Activated CD4-positive, alpha-beta T cell treated with anti-CD3 and anti-CD28 coated beads for 36 hours (primary cell): ENCODE data around the gene ACAD8. TPM values are rescaled to one million over a fixed set of nuclear protein-coding genes. Genes with fewer than 3 reads are reported as not detected.

Experiments
- ATAC-seq: fragments of 200-7000 bp; cut with Tn5 transposase; one replicate; pipeline ENCODE4 v1.10.0; 2021; ENCODE audit warnings: mild to moderate bottlenecking, moderate library complexity
- CTCF ChIA-PET: fragments of 350-600 bp; sonication (Branson Sonifier 250); formaldehyde crosslinking; loops from one replicate; lab custom pipeline; 2021; ENCODE audit warnings: antibody characterized with exemption; lab: Charles Lee
- POLR2A ChIA-PET: fragments of 350-600 bp; sonication (Branson Sonifier 250); formaldehyde crosslinking; loops from one replicate; lab custom pipeline; 2021; ENCODE audit warnings: antibody characterized with exemption, inconsistent platforms; lab: Charles Lee
- DNase-seq: peaks from one replicate; pipeline ENCODE4 v3.0.0-alpha.2; 2020
- H3K27ac Mint-ChIP-seq: one replicate; pipeline ENCODE4 v1.8.0; 2021; ENCODE audit warnings: mixed read lengths
- H3K27me3 Mint-ChIP-seq: one replicate; pipeline ENCODE4 v1.8.0; 2021; ENCODE audit warnings: mixed read lengths
- H3K36me3 Mint-ChIP-seq: one replicate; pipeline ENCODE4 v1.8.0; 2021; ENCODE audit warnings: low read depth, mixed read lengths
- H3K4me1 Mint-ChIP-seq: one replicate; pipeline ENCODE4 v1.8.0; 2021; ENCODE audit warnings: mixed read lengths
- H3K4me3 Mint-ChIP-seq: one replicate; pipeline ENCODE4 v1.8.0; 2021; ENCODE audit warnings: mild to moderate bottlenecking, moderate library complexity, mixed read lengths
- H3K9me3 Mint-ChIP-seq: one replicate; pipeline ENCODE4 v1.8.0; 2021; ENCODE audit warnings: low read depth, mixed read lengths
- intact Hi-C, 2 experiments: fragments of 100-400 bp; cut with DNase I in 1 of 2; cut with micrococcal nuclease in 1 of 2; formaldehyde crosslinking; loops; one replicate each; pipeline versions ENCODE4 v1.14.2 to v1.15.1; 2022 to 2024; cut with DNase I, micrococcal nuclease
- total RNA-seq, 2 experiments: library from RNA; stranded (reverse); gene quantifications; one replicate each; pipeline ENCODE4 v1.2.3, GENCODE V29; 2021

Gene ACAD8
- total RNA-seq, 2 experiments from 2014 or later = 12.4 to 16.6 TPM

DNA sequence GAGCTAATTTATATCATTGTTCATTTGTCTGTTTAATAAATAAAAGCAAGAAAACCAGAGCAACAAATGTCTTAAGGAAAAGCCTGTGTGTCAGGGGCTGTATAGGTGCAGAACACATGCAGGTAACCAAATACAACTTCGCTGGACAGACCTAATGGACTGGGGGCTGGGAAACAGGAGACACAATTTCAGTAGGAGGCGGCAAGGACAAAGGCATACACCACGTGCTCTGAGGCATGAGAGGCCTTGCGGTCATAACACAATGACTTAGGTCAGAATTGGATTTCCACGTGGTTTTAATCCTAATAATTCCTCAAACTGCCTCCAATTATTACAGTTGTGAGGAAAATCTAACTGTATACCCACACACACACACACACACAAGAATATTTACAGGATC lies 14.1 kb downstream of the ACAD8 start:
- H3K36me3 Mint-ChIP-seq = peaks cover 2% of the 10 kb centered on the region
- ChIA-PET POLR2A (no interaction called here), CTCF (interaction anchor here (1.6 to 2.0 kb wide), 2 partner anchors 9 to 11 kb away, joined by 7 to 8 read pairs; partner anchors contain the start of gene GLB1L3)
- DNase-seq = no peak
- H3K27me3 Mint-ChIP-seq = no peaks in the 10 kb centered on the region
- peaks cover 13% of the 10 kb centered on the region for H3K4me1 Mint-ChIP-seq
- ATAC-seq = no peak
- H3K27ac Mint-ChIP-seq = no peak overlapping the region
- no peaks in the 10 kb centered on the region for H3K9me3 Mint-ChIP-seq
- intact Hi-C loops = no loop called here
- H3K4me3 Mint-ChIP-seq = no peak overlapping the region

DNA sequence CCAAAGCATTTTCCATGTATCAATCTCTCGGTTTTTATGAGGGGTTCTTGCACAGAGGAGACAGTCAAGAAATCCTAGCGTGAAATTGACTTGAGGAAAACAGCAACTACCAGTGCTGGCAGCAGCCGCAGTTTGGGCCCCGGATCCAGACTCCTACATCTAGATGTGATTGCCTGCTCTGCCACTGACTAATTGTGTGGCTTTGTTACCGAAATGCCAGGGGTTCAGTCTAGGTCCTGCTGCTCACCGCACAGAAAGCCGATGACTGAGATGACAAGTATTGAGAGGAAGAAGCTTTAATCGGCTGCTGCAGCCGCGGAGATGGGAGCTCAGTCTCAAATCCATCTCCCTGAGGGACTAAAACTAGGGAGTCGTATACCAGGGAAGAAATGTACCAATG lies 14.6 kb downstream of the ACAD8 start:
- CTCF ChIA-PET = interaction anchor here (0.9 kb wide), 1 partner anchor 10 kb away, joined by 5 read pairs; no protein-coding TSS in a partner anchor
- Mint-ChIP-seq H3K4me3 (no peak overlapping the region), H3K27me3 (no peaks in the 10 kb centered on the region), H3K9me3 (no peaks in the 10 kb centered on the region), H3K36me3 (peaks cover 2% of the 10 kb centered on the region), H3K27ac (no peak overlapping the region), H3K4me1 (peaks cover 19% of the 10 kb centered on the region)
- intact Hi-C loops = no loop called here
- ATAC-seq (no peak), DNase-seq (no peak)
- POLR2A ChIA-PET = no interaction called here

DNA sequence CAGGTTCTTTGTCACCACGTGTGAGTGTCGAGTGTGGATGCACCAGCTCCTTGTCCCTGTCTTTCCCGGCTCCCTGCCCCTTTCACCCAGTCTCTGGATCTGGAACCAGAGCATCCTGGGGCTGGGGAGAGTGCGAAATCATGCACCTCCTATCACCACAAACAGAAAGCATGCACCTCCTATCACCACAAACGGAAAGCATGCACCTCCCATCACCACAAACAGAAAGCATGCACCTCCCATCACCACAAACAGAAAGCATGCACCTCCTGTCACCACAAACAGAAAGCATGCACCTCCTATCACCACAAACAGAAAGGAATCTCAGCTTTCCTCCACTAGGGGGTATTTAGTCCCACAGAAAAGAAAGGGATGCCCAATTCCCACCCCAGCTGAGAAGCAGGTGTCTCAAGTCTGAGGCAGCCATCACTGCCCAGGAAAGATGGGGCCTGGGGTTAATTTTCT lies 16.9 kb downstream of the ACAD8 start:
- no peaks in the 10 kb centered on the region for H3K9me3 Mint-ChIP-seq
- H3K4me3 Mint-ChIP-seq = no peak overlapping the region
- CTCF ChIA-PET = interaction anchor here (0.6 to 1.8 kb wide), 6 partner anchors 8 to 354 kb away, joined by 3 to 7 read pairs (median 3); partner anchors contain the start of gene ACAD8
- H3K27me3 Mint-ChIP-seq = no peaks in the 10 kb centered on the region
- intact Hi-C loops = no loop called here
- no peaks in the 10 kb centered on the region for H3K36me3 Mint-ChIP-seq
- peaks cover 41% of the 10 kb centered on the region for H3K4me1 Mint-ChIP-seq
- H3K27ac Mint-ChIP-seq = peak overlapping the region; percentile 20
- DNase-seq (peak; percentile 36), ATAC-seq (peak; percentile 38)
- POLR2A ChIA-PET = no interaction called here

DNA sequence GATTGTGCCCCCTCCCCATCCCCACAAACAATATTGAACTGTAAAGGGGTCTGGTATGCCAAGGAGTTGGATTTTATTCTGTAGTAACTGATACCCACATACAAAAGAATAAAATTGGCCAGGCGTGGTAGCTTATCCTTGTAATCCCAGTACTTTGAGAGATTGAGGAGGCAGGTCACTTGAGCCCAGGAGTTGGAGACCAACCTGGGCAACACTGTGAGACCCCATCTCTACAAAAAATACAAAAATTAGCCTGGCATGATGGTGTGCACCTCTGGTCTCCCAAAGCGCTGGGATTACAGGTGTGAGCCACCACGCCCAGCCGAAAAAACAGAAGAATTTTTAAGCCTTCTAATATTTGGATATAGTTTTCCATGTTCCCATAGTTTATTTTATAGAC lies 18.6 kb downstream of the ACAD8 start:
- Mint-ChIP-seq H3K27me3 (no peaks in the 10 kb centered on the region), H3K4me3 (no peak overlapping the region), H3K9me3 (no peaks in the 10 kb centered on the region), H3K27ac (no peak overlapping the region), H3K36me3 (no peaks in the 10 kb centered on the region), H3K4me1 (peaks cover 43% of the 10 kb centered on the region)
- DNase-seq = no peak
- intact Hi-C loops = no loop called here
- CTCF ChIA-PET = interaction anchor here (2.7 to 4.7 kb wide), 2 partner anchors 10 to 17 kb away, joined by 13 to 33 read pairs; partner anchors contain the start of genes ACAD8 and THYN1
- POLR2A ChIA-PET = no interaction called here
- no peak for ATAC-seq

DNA sequence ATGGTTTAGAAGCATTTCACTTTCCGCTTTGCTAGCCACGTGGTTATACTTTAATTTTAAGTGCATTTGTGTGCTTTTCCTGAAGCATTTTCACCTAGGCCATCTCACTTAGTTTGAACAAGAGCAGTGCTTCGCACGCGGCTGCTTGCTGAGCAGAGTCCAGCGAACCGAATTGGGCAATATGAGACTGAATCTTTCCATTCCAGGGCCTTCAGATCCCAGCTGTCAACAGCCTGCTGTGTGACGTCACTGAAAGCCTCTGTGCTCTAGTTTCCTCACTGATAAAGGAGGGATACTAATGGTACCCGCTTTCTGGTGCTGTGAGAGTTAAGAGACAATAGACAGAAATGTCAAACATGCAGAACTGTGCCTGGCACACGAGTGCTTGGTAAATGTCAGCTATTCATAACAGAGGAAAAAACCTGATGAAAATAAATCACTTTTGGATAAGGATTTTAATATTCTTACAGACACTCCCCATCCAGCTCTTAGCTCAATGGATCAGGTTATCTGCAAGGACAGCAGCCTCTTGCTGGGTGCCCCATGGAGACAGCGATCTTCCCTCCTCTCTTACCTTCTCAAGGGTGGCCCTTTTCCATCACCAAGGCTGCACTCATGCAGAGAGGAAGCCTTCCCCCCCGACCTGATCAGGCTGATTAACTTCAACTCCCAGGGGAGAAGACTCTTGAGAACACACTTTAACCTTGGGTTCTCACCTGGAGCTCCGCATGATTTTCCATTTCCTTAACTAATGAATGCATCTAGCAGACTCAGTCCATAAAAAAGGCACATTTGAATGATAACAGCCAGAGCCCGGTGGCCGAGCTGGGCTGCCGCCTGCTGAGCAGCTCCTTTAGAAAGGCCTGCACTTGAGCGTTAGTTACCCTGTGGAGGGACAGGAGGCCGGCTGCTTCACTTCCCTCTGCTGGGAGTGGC lies 19.3 kb downstream of the ACAD8 start:
- ATAC-seq = no peak
- H3K4me1 Mint-ChIP-seq = peaks cover 45% of the 10 kb centered on the region
- no peak overlapping the region for H3K4me3 Mint-ChIP-seq
- peaks cover 4% of the 10 kb centered on the region for H3K36me3 Mint-ChIP-seq
- no peak for DNase-seq
- H3K27ac Mint-ChIP-seq = no peak overlapping the region
- H3K27me3 Mint-ChIP-seq = peaks cover 3% of the 10 kb centered on the region
- intact Hi-C loops = no loop called here
- POLR2A ChIA-PET = no interaction called here
- CTCF ChIA-PET = interaction anchor here (0.7 to 4.7 kb wide), 7 partner anchors 7 to 237 kb away, joined by 3 to 33 read pairs (median 5); partner anchors contain the start of genes ACAD8, THYN1 and VPS26B
- H3K9me3 Mint-ChIP-seq = no peaks in the 10 kb centered on the region

DNA sequence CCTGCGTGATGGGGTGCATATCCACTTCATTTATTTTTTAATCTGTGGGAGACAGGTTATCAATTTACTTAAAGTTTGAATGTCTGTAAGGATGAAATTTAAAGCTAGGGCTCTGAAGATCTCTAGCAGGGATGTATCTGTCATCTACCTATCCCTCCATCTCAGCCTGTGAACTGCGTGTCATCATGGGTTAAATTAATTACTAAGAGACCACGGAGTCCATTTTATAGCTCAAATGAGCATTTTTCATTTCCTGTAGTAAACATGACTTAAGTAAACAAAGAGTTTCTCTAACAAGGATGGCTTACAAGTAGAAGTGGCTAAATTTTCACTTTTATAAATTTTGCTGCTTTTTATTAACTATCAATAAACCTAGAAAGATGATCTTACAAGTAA lies 19.9 kb downstream of the ACAD8 start:
- Mint-ChIP-seq H3K4me1 (peaks cover 45% of the 10 kb centered on the region), H3K27ac (no peak overlapping the region), H3K4me3 (no peak overlapping the region), H3K27me3 (peaks cover 3% of the 10 kb centered on the region), H3K9me3 (no peaks in the 10 kb centered on the region), H3K36me3 (peaks cover 8% of the 10 kb centered on the region)
- intact Hi-C loops = no loop called here
- ChIA-PET POLR2A (interaction anchor here (0.6 kb wide), 4 partner anchors 14 to 329 kb away, joined by 3 to 7 read pairs (median 4); no protein-coding TSS in a partner anchor), CTCF (interaction anchor here (0.6 to 4.7 kb wide), 10 partner anchors 8 to 238 kb away, joined by 3 to 33 read pairs (median 5); partner anchors contain the start of genes ACAD8, THYN1 and VPS26B)
- DNase-seq = no peak
- ATAC-seq = no peak

DNA sequence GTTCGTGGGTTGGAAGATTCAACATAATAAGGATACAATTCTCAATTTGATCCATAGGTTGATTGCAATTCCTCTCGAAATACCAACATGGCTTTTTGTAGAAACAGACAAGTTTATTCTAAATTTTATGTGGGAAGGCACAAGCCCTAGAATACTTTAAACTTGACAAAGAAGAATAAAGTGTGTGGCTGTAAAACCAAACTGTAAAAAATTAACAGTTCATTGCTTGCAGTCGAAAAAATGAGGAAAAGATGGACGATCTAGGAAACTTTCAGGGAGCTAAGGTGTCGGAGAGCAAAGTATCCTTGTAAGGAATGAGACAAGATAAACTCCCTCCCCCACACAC lies 21.8 kb downstream of the ACAD8 start:
- DNase-seq (no peak), ATAC-seq (no peak)
- no peaks in the 10 kb centered on the region for H3K9me3 Mint-ChIP-seq
- intact Hi-C loops = loop anchor here (1.0 to 5.0 kb wide), 3 partner anchors 22 to 328 kb away; partner anchors contain the start of genes ACAD8 (in 2 of the 2), THYN1 (in 2 of the 2) and GLB1L2 (in 1 of the 2)
- ChIA-PET POLR2A (interaction anchor here (0.7 to 1.2 kb wide), 2 partner anchors 22 to 24 kb away, joined by 3 read pairs; partner anchors contain the start of genes ACAD8 and THYN1), CTCF (interaction anchor here (0.9 to 4.7 kb wide), 11 partner anchors 9 to 91 kb away, joined by 3 to 33 read pairs (median 5); partner anchors contain the start of genes ACAD8, NCAPD3, THYN1 and VPS26B)
- peaks cover 15% of the 10 kb centered on the region for H3K36me3 Mint-ChIP-seq
- peaks cover 46% of the 10 kb centered on the region for H3K4me1 Mint-ChIP-seq
- H3K27ac Mint-ChIP-seq = peak overlapping the region; percentile 96
- H3K27me3 Mint-ChIP-seq = peaks cover 3% of the 10 kb centered on the region
- peak overlapping the region; percentile 96 for H3K4me3 Mint-ChIP-seq

DNA sequence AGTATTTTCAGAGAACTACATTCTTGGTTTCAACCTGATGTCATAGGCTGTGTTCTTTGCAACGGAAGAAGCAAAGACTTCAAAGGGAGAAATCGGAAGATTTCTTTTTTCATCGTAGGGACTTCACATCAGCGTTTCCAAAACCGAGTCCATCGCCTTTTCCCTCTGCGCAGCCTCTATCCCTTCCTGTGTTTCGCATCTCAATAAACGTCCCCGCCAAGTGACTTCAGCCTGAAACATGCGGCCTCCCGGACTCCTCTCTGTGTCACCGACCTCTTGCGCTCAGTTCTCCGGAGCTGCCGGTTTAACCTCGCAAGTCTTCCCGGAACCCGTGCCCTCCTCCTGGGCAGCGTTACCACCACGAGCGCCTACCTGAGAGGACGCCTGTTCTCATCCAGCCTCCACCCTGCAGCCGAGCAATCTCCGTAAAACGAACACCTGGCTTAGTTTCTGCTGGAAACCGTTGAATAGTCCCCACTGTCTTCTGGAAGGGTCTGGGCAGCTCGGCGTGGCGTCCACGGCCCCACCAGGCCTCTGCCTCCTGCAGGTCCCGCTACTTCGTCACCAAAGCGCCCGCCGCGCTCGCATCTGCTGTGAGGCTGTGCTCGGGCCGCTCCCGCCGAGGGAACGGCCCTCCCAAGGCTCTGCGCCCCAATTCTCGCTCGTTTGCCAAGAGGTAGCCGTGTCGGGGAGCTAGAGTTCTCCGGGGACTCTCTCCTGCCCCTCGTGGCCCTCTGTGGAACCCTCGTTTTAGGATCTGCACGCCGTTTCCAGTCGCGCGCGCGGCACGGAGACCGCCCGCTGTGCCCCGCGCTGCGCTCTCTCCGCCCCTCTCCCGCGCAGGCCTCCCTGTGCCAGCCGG lies 22.4 kb downstream of the ACAD8 start, which contains the start of gene GLB1L3:
Gene GLB1L3 (plus strand): TSS at position 846 of the 862 bp plus-strand sequence. CDS start 362 bp downstream, outside the sequence.
- H3K4me1 Mint-ChIP-seq = peaks cover 40% of the 10 kb centered on the region
- peaks cover 3% of the 10 kb centered on the region for H3K27me3 Mint-ChIP-seq
- ChIA-PET CTCF (interaction anchor here (0.6 to 4.7 kb wide), 14 partner anchors 9 to 332 kb away, joined by 3 to 33 read pairs (median 5); partner anchors contain the start of genes ACAD8, NCAPD3 and THYN1), POLR2A (interaction anchor here (0.6 to 1.2 kb wide), 7 partner anchors 12 to 81 kb away, joined by 3 to 7 read pairs (median 3); partner anchors contain the start of genes ACAD8, THYN1 and VPS26B)
- peak within 1 kb of the TSS; percentile 96 for H3K27ac Mint-ChIP-seq
- peak within 1 kb of the TSS; percentile 96 for H3K4me3 Mint-ChIP-seq
- ATAC-seq (peak; percentile 80), DNase-seq (peak; percentile 89)
- H3K9me3 Mint-ChIP-seq = no peaks in the 10 kb centered on the region
- peaks cover 15% of the 10 kb centered on the region for H3K36me3 Mint-ChIP-seq
- intact Hi-C loops = loop anchor here (1.0 to 5.0 kb wide), 5 partner anchors 22 to 328 kb away; partner anchors contain the start of genes ACAD8 (in 2 of the 2), GLB1L2 (in 2 of the 2), THYN1 (in 2 of the 2) and VPS26B (in 1 of the 2)

DNA sequence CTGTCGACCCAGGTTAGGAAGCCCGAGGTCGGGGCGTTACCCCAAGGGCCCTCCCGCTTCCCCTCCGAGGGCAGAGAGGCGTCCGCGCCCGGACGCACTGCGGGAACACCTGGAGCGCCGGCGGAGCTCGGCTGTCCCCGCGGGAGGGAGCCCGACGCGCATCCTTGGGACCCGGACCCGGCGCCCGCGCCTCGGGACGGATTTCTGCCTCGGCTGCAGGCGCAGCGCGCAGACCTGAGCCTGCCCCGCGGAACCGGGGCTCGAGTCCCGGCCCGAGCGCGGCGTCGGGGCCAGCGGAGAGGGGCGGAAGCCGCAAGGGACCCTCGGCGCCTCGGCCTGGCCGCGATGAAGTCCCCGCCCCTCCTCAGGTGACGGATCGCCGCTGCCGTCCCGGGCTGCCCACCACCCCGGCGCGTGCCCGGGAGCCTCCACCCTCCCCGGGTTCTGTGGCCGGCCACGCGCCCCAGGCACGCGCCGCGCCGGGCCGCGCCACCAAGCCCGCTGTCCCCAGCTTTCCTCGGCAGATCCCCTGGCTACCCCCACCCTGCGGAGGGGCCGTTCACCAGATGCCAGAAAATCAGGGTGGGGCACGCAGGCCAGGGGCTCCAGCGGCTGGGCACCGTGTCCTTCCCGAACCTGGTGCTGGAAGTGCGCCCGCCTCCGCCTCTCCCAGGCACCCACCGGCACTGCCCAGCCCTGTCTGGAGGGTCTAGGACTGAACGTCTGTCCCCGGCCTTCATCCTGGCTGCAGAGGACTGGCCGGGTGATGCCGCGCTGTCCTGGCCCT lies 23.2 kb downstream of the ACAD8 start:
- Mint-ChIP-seq H3K27me3 (peaks cover 3% of the 10 kb centered on the region), H3K27ac (peak overlapping the region; percentile 96), H3K4me3 (peak overlapping the region; percentile 96), H3K4me1 (peaks cover 37% of the 10 kb centered on the region), H3K9me3 (no peaks in the 10 kb centered on the region), H3K36me3 (peaks cover 15% of the 10 kb centered on the region)
- DNase-seq (peak; percentile 40), ATAC-seq (no peak)
- intact Hi-C loops = loop anchor here (1.0 to 5.0 kb wide), 4 partner anchors 52 to 329 kb away; partner anchors contain the start of genes GLB1L2 (in 2 of the 2) and VPS26B (in 1 of the 2)
- POLR2A ChIA-PET = interaction anchor here (0.6 to 1.2 kb wide), 6 partner anchors 13 to 80 kb away, joined by 3 to 7 read pairs (median 4); partner anchors contain the start of gene VPS26B
- CTCF ChIA-PET = interaction anchor here (0.8 to 4.7 kb wide), 12 partner anchors 10 to 329 kb away, joined by 3 to 33 read pairs (median 5); partner anchors contain the start of genes ACAD8, NCAPD3 and THYN1
